CD14-positive monocyte (primary cell): ENCODE data around the gene AGPAT3. TPM values are rescaled to one million over a fixed set of nuclear protein-coding genes. Genes with fewer than 3 reads are reported as not detected.
A peak's percentile ranks its signal among the peaks of the same experiment; 100 is the strongest.

Experiments used
- DNase-seq, 3 donors: peaks; one replicate each; pipeline ENCODE4 v3.0.0-alpha.2; 2011 to 2022
- H2AFZ ChIP-seq: 2 replicates; pipeline ENCODE4 v1.6.0; 2012; ENCODE audit warnings: mild to moderate bottlenecking, low read depth, low read length, inconsistent platforms; ENCODE audit not compliant: insufficient read depth, poor library complexity, severe bottlenecking
- H3K27ac ChIP-seq, 2 donors: 1 replicate in 1 of 2; 2 replicates in 1 of 2; pipeline ENCODE4 v1.5.1; 2012 to 2013; ENCODE audit warnings: low read length in 2 of 2, control low read depth in 1 of 2, inconsistent platforms in 1 of 2, low read depth in 1 of 2, mild to moderate bottlenecking in 1 of 2
- H3K27me3 ChIP-seq, 2 donors: one replicate each; pipeline versions ENCODE4 v1.6.0 to v1.6.1; 2011 to 2013; ENCODE audit warnings: low read length in 2 of 2; ENCODE audit not compliant: control insufficient read depth in 2 of 2, insufficient read depth in 2 of 2
- H3K36me3 ChIP-seq, 2 donors: replicated peaks in 1 of 2; 1 replicate in 1 of 2; 2 replicates in 1 of 2; pipeline versions ENCODE4 v1.5.1 to v1.6.1; 2012 to 2013; ENCODE audit warnings: low read length in 2 of 2, control low read depth in 1 of 2, inconsistent platforms in 1 of 2, mild to moderate bottlenecking in 1 of 2; ENCODE audit not compliant: insufficient read depth in 2 of 2, control insufficient read depth in 1 of 2
- H3K4me1 ChIP-seq, 2 donors: 1 replicate in 1 of 2; 2 replicates in 1 of 2; pipeline versions ENCODE4 v1.5.1 to v1.6.1; 2012 to 2013; ENCODE audit warnings: low read length in 2 of 2, control low read depth in 1 of 2, inconsistent platforms in 1 of 2, mild to moderate bottlenecking in 1 of 2, moderate library complexity in 1 of 2; ENCODE audit not compliant: insufficient read depth in 2 of 2, control insufficient read depth in 1 of 2
- H3K4me2 ChIP-seq: replicated peaks from 2 replicates; pipeline ENCODE3; 2012; ENCODE audit warnings: low read length, moderate library complexity, mild to moderate bottlenecking; ENCODE audit not compliant: poor library complexity, severe bottlenecking; ENCODE audit errors: extremely low read depth
- H3K4me3 ChIP-seq, 3 experiments: fragments of 200-600 bp in 1 of 3; sonication (generic) in 1 of 3; replicated peaks in 1 of 3; 1 replicate in 2 of 3; 2 replicates in 1 of 3; pipeline ENCODE4 v1.5.1; 2011 to 2013; ENCODE audit warnings: low read length in 3 of 3, mild to moderate bottlenecking in 3 of 3, control low read depth in 2 of 3, low read depth in 2 of 3, inconsistent platforms in 1 of 3, moderate library complexity in 1 of 3
- H3K79me2 ChIP-seq: 2 replicates; pipeline ENCODE4 v1.6.0; 2012; ENCODE audit warnings: mild to moderate bottlenecking, control low read depth, inconsistent platforms, low read length, moderate library complexity; ENCODE audit not compliant: insufficient read depth
- H3K9ac ChIP-seq: 2 replicates; pipeline ENCODE4 v1.6.0; 2017; ENCODE audit warnings: low read length, mild to moderate bottlenecking; ENCODE audit not compliant: insufficient read depth, poor library complexity, severe bottlenecking
- H3K9me3 ChIP-seq, 2 donors: replicated peaks in 1 of 2; 1 replicate in 1 of 2; 2 replicates in 1 of 2; pipeline versions ENCODE4 v1.5.1 to v1.6.1; 2012 to 2013; ENCODE audit warnings: low read length in 2 of 2, control low read depth in 1 of 2; ENCODE audit not compliant: control insufficient read depth in 1 of 2, insufficient read depth in 1 of 2
- H4K20me1 ChIP-seq: 2 replicates; pipeline ENCODE4 v1.6.0; 2012; ENCODE audit warnings: mild to moderate bottlenecking, low read length, control low read depth, moderate library complexity; ENCODE audit not compliant: insufficient read depth
- H3K27ac Mint-ChIP-seq, 7 donors: one replicate each; pipeline ENCODE4 v1.8.0; 2020; ENCODE audit warnings: mild to moderate bottlenecking in 7 of 7, mixed read lengths in 7 of 7, moderate library complexity in 6 of 7, inconsistent platforms in 2 of 7
- H3K27me3 Mint-ChIP-seq, 3 donors: one replicate each; pipeline ENCODE4 v1.8.0; 2021 to 2022; ENCODE audit warnings: low read depth in 3 of 3, mild to moderate bottlenecking in 3 of 3, mixed read lengths in 3 of 3, moderate library complexity in 3 of 3, inconsistent platforms in 1 of 3
- H3K36me3 Mint-ChIP-seq, 2 donors: one replicate each; pipeline ENCODE4 v1.8.0; 2020; ENCODE audit warnings: mixed read lengths in 2 of 2, inconsistent platforms in 1 of 2, mild to moderate bottlenecking in 1 of 2
- H3K4me1 Mint-ChIP-seq: one replicate; pipeline ENCODE4 v1.8.0; 2020; ENCODE audit warnings: mild to moderate bottlenecking, mixed read lengths
- H3K4me3 Mint-ChIP-seq, 2 donors: one replicate each; pipeline ENCODE4 v1.8.0; 2020; ENCODE audit warnings: mild to moderate bottlenecking in 2 of 2, mixed read lengths in 2 of 2, moderate library complexity in 1 of 2
- H3K9me3 Mint-ChIP-seq, 7 donors: one replicate each; pipeline ENCODE4 v1.8.0; 2020 to 2022; ENCODE audit warnings: mixed read lengths in 7 of 7, mild to moderate bottlenecking in 6 of 7, moderate library complexity in 6 of 7, inconsistent platforms in 2 of 7
- CTCF ChIP-seq: fragments of 200-600 bp; IDR thresholded peaks from one replicate; pipeline ENCODE4 v1.8.0; 2022; ENCODE audit warnings: antibody characterized with exemption, mild to moderate bottlenecking
- WGBS: methylation state at CpG from one replicate; pipeline ENCODE4 v1.1.5; 2013; ENCODE audit warnings: missing lambda C conversion rate; ENCODE audit not compliant: insufficient coverage; 5-methylcytosine and 5-hydroxymethylcytosine counted together
- intact Hi-C, 2 donors: fragments of 100-400 bp; cut with micrococcal nuclease; formaldehyde crosslinking; loops; one replicate each; pipeline versions ENCODE4 v1.15.0 to v1.15.1; 2023
- polyA plus RNA-seq, 3 donors: library from polyadenylated mRNA; depleted of rRNA in 1 of 3; unstranded in 2 of 3; stranded (reverse) in 1 of 3; fragments of 300-500 nt in 2 of 3; fragments of >200 nt in 1 of 3; fragmentation: Illumina TruSeq in 2 of 3; gene quantifications; 1 replicate in 2 of 3; 2 replicates in 1 of 3; pipeline ENCODE4 v1.2.3, GENCODE V29; 2012 to 2021

The AGPAT3 gene
- polyA plus RNA-seq, 3 donors, result 24.9 to 49.3 (median 26.2) TPM

- H3K4me1 Mint-ChIP-seq, result peaks cover 5% of the 10 kb centered on the region
- DNase-seq, result no peak
- H3K27ac ChIP-seq, result no peak overlapping the region
- peaks cover 86% of the 10 kb centered on the region for H3K79me2 ChIP-seq
- no peak overlapping the region for H3K9ac ChIP-seq
- WGBS, result over 99% methylated on average over 16 of the region's 23 CpGs
- H3K36me3 ChIP-seq, result peaks cover 25 to 51% of the 10 kb centered on the region in 2 donors
- intact Hi-C loops, result no loop called here
- H3K9me3 Mint-ChIP-seq, result peaks cover 0 to 11% (median 3%) of the 10 kb centered on the region in 7 donors
- H3K4me1 ChIP-seq, result no peaks in the 10 kb centered on the region
- peaks cover 96% of the 10 kb centered on the region for H4K20me1 ChIP-seq
- H3K9me3 ChIP-seq, result no peaks in the 10 kb centered on the region
- H2AFZ ChIP-seq, result no peak overlapping the region
- H3K27me3 Mint-ChIP-seq, result no peaks in the 10 kb centered on the region
- no peak for TF ChIP-seq CTCF
- no peak overlapping the region for H3K4me3 ChIP-seq
- H3K4me2 ChIP-seq, result no peak overlapping the region
- H3K4me3 Mint-ChIP-seq, result no peak overlapping the region
- H3K27ac Mint-ChIP-seq, result no peak overlapping the region
- no peaks in the 10 kb centered on the region for H3K27me3 ChIP-seq
- H3K36me3 Mint-ChIP-seq, result peaks cover 43 to 69% of the 10 kb centered on the region in 2 donors
Measured at GRCh38 chr21:43899307-43900077, 34.5 kb downstream of the AGPAT3 start.

DNA sequence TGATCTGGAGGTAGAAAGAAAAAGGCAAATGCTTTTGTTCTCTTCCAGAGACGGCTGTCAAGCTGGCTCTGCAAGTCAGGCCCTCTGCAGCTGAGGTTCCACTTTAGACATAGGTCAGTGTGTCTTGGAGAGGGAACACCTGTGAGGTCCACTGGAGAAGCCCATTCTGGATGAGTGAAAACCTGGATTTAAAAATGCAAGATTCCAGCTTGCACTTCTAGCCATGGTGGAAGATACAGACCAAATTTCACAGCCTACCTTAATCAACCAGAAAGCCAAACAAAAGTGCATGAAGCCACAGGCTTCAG is 35.0 kb downstream of the AGPAT3 start:
- Histone ChIP-seq H2AFZ (no peak overlapping the region), H3K79me2 (peaks cover 81% of the 10 kb centered on the region), H3K9me3 (no peaks in the 10 kb centered on the region), H3K27ac (no peak overlapping the region), H4K20me1 (peaks cover 95% of the 10 kb centered on the region), H3K4me1 (no peaks in the 10 kb centered on the region), H3K9ac (no peak overlapping the region), H3K4me2 (no peak overlapping the region), H3K36me3 (peaks cover 28 to 55% of the 10 kb centered on the region in 2 donors), H3K4me3 (no peak overlapping the region), H3K27me3 (no peaks in the 10 kb centered on the region)
- no peak for DNase-seq
- WGBS, result 80% methylated on average over 1 of the region's 1 CpG
- peaks cover 2% of the 10 kb centered on the region for H3K4me1 Mint-ChIP-seq
- peaks cover 0 to 11% (median 3%) of the 10 kb centered on the region in 7 donors for H3K9me3 Mint-ChIP-seq
- H3K27me3 Mint-ChIP-seq, result no peaks in the 10 kb centered on the region
- H3K4me3 Mint-ChIP-seq, result no peak overlapping the region
- no peak for TF ChIP-seq CTCF
- peak overlapping the region in 1 of 7 donors; percentile 59 for H3K27ac Mint-ChIP-seq
- H3K36me3 Mint-ChIP-seq, result peaks cover 44 to 70% of the 10 kb centered on the region in 2 donors
- intact Hi-C loops, result no loop called here
